ENCODE results near the gene INHBE.
"Not testable (repeated sequence)": the region's sequence is repeated elsewhere in the genome, so short reads cannot be mapped to it uniquely, and the experiment has no call there.

The INHBE gene

DNA sequence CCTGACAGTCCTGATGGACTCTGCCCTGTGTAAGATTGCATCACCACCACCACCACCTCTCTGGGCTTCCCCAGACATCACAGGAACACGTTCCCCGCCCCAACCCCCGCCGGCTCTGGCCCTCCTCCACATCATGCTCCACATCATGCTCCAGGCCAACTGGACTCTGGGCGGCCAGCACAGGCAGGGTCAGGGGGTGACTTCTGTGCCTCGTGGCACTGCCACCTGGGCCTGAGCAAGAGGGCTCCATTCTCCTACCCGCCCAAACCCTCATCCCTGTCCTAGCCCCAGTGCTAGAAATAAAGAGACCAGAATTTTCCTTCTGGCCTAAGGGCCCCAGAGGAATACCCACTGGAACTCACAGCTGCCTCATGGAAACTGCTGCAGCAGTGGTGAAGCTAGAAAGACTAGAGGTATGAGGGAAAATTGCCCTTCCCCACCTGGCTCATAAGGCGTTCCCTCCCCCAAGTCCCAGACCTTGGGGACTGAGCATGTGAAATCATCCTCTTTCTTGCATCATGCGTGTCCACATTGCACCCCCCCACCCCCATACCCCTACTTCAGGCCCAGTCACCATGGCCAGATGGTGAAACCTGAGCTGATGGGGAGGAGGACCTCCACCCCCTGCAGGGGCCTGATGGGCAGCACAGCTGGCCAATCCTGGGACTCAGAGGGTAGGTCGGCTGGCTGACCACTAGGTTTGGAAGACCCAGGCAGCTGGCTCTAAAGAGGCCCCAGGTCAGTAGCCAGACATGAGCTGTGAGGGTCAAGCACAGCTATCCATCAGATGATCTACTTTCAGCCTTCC is at the start of gene INHBE:
TSS of gene INHBE (plus strand) at position 742 of the 808 bp plus-strand sequence. CDS start 230 bp downstream, outside the sequence.
- no peak for DNase-seq (ENCODE audit: low read depth, low spot score)

- no peak for DNase-seq (ENCODE audit: low read depth, low spot score)
Observed at GRCh38 chr12:57410534-57410933, 44.6 kb upstream of the INHBE start.

GRCh38 chr12:57414160-57414559 is 40.9 kb upstream of the INHBE start:
- not testable (repeated sequence) for DNase-seq (ENCODE audit: low read depth, low spot score)

DNA sequence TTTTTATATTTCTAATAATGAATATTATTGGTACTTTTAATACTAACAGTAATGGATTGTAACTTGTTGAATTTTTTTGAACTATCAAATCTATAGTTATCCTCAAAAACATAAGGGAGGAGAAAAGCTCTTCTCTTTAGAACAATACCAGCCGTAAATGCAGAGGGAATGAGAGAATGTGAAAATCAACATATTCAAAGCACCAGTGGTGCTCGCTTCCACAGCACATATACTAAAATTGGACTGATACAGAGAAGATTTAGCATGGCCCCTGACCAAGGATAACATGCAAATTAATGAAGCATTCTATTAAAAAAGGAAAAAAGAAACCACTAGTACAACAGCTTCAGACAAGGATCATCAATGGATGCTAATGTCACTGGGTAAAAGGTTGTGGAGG is 40.0 kb upstream of the INHBE start:
- DNase-seq (ENCODE audit: low read depth, low spot score) = no peak

DNA sequence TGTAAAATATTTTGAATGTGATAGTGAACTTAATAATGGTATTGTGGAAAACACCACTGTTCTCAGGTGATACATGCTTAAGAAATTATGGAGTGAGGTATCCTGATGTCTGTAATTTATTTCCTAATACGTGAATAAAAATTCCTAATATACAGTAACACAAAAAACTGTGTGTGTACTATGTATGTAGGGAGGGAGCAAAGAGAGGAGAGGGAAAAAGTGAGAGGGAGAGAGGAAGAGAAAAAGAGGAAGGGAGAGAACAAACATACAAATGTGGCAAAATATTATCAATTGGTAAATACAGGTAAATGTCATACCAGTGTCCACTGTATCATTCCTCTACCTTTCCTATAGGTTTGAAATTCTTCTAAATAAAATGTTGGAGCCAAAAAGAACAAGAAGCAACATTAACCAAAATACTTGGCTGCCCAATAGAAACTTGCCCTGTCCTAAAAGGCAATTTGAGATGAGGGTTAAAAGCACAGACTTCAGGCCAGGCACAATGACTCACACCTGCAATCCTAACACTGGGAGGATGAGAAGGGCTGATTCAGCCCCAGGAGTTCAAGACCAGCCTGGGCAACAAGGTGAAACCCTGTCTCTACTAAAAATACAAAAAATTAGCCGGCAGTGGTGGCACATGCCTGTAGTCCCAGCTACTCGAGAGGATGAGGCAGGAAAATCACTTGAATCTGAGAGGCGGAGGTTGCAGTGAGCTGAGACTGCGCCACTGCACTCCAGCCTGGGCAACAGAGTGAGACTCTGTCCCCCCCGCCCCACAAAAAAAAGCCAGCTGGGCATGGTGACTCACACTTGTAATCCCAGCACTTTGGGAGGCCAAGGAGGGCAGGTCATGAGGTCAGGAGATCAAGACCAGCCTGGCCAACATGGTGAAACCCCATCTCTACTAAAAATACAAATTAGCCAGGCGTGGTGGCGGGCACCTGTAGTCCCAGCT is 38.8 kb upstream of the INHBE start:
- no peak for DNase-seq (ENCODE audit: low read depth, low spot score)

DNA sequence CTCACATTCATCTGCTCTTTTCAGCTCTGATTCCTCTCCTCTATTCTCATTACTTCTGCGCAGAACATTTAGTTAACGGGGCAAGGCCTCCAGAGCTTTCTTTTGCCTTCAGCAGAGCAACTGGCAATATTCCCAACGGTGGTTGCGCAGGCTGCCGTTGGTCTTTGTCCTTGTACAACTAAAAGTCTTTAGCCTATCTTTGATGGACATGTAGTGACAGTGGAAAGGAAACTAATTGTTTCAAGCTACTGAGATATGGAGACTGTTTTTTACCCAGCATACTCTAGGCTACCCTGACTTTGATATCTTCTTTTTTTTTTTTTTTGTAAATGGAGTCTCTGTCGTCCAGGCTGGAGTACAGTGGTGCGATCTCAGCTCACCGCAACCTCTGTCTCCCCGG is 36.9 kb upstream of the INHBE start:
- DNase-seq (ENCODE audit: low read depth, low spot score) = no peak

GRCh38 chr12:57419495-57419894 is 35.6 kb upstream of the INHBE start:
- DNase-seq (ENCODE audit: low read depth, low spot score) = no peak

GRCh38 chr12:57420482-57420881 is 34.6 kb upstream of the INHBE start:
- no peak for DNase-seq (ENCODE audit: low read depth, low spot score)

DNA sequence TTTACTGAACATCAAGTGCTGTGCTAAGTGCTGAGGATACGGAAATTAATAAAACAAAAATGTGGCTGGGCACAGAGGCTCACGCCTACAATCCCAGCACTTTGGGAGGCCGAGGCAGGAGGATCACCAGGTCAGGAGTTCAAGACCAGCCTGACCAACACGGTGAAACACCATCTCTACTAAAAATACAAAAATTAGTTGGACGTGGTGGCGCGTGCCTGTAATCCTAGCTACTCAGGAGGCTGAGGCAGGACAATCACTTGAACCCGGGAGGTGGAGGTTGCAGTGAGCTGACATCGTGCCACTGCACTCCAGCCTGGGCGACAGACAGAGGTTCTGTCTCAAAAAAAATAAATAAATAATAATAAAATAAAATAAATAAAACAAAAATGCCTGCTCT is 28.2 kb upstream of the INHBE start:
- DNase-seq (ENCODE audit: low read depth, low spot score) = not testable (repeated sequence)

GRCh38 chr12:57428965-57429364 is 26.1 kb upstream of the INHBE start:
- no peak for DNase-seq (ENCODE audit: low read depth, low spot score)

- DNase-seq (ENCODE audit: low read depth, low spot score) = no peak
Observed at GRCh38 chr12:57429473-57430111, 25.5 kb upstream of the INHBE start.

- no peak for DNase-seq (ENCODE audit: low read depth, low spot score)
Observed at GRCh38 chr12:57430112-57430930, 24.8 kb upstream of the INHBE start.

GRCh38 chr12:57430931-57431566 is 24.1 kb upstream of the INHBE start, which contains the start of gene R3HDM2:
Gene R3HDM2 (minus strand): TSS chr12:57431043. CDS start chr12:57310428, 120,615 bp downstream.
- peak; percentile 81 for DNase-seq (ENCODE audit: low read depth, low spot score)

GRCh38 chr12:57431654-57432188 is 23.4 kb upstream of the INHBE start:
- DNase-seq (ENCODE audit: low read depth, low spot score) = no peak

DNA sequence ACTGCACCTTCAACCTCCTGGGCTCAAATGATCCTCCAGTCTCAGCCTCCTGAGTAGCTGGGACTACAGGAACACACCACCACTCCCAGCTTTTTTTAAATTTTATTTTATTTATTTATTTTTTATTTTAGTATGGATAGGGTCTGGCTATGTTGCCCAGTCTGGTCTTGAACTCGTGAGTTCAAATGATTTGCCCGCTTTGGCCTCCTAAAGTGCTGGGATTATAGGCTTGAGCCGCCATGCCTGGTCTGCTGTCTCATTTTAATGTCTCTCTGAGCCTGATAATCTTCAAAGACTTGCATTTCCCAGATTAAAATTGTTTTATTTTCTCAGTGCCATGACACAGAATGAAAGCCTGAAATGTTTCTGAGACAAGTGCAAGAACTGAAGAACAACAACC is 21.7 kb upstream of the INHBE start:
- DNase-seq (ENCODE audit: low read depth, low spot score) = no peak

- DNase-seq (ENCODE audit: low read depth, low spot score) = no peak
Observed at GRCh38 chr12:57434517-57435223, 20.4 kb upstream of the INHBE start, which contains the start of gene INHBC. Gene INHBC (plus strand): TSS chr12:57434784. CDS start chr12:57434887, 103 bp downstream.

- no peak for DNase-seq (ENCODE audit: low read depth, low spot score)
Observed at GRCh38 chr12:57435293-57435692, 19.8 kb upstream of the INHBE start.

DNA sequence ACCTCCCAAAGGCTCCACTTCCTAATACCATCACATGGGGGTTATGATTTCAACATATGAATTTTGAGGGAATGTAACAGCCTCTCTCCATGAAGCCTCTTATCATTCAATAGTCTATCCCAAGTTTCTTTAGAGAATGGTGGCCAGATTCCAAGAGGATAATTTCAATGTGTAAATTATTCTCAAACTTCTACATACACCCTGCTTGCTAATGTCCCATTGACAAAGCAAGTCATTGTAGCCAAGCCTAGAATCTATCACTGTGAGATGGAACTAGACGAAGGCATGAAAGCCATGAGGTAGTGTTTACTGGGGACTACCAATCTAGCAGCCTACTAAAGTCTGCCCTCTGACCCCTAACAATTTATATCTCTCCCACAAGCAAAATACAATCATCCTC is 16.7 kb upstream of the INHBE start:
- no peak for DNase-seq (ENCODE audit: low read depth, low spot score)

- no peak for DNase-seq (ENCODE audit: low read depth, low spot score)
Observed at GRCh38 chr12:57439762-57440266, 15.3 kb upstream of the INHBE start.
